Mesothelial cell of epicardium (in vitro differentiated cells): ENCODE data around the gene SORL1. TPM values are rescaled to one million over a fixed set of nuclear protein-coding genes. Genes with fewer than 3 reads are reported as not detected.

Source experiments
- DNase-seq, 2 experiments: peaks; one replicate each; pipeline ENCODE4 v3.0.0; 2021; ENCODE audit warnings: low spot score in 2 of 2; ENCODE audit not compliant: unreplicated experiment in 2 of 2
- H3K27ac Mint-ChIP-seq: 2 replicates; pipeline ENCODE4 v1.8.0; 2021; ENCODE audit warnings: mixed read lengths
- H3K27me3 Mint-ChIP-seq: 2 replicates; pipeline ENCODE4 v1.8.0; 2021; ENCODE audit warnings: low read depth, mixed read lengths
- H3K36me3 Mint-ChIP-seq: 2 replicates; pipeline ENCODE4 v1.8.0; 2021; ENCODE audit warnings: mixed read lengths
- H3K4me1 Mint-ChIP-seq: 2 replicates; pipeline ENCODE4 v1.8.0; 2021; ENCODE audit warnings: mixed read lengths
- H3K4me3 Mint-ChIP-seq: 2 replicates; pipeline ENCODE4 v1.8.0; 2021; ENCODE audit warnings: mild to moderate bottlenecking, moderate library complexity, mixed read lengths
- H3K9me3 Mint-ChIP-seq: 2 replicates; pipeline ENCODE4 v1.8.0; 2021; ENCODE audit warnings: mixed read lengths
- CTCF ChIP-seq: fragments of 200-600 bp; sonication (generic); IDR thresholded peaks from one replicate; pipeline ENCODE4 v1.5.0; 2021; ENCODE audit warnings: antibody characterized with exemption; ENCODE audit not compliant: unreplicated experiment
- total RNA-seq: library from RNA; stranded (reverse); gene quantifications from 3 replicates; pipeline ENCODE4 v1.2.1, GENCODE V29; 2021

SORL1 gene
- total RNA-seq, 1 donor from 2014 or later: 32.8 TPM

GRCh38 chr11:121466063-121466794, 14.1 kb downstream of the SORL1 start:
- Mint-ChIP-seq H3K36me3 (peaks cover 3% of the 10 kb centered on the region), H3K27me3 (no peaks in the 10 kb centered on the region), H3K27ac (peak overlapping the region; percentile 97), H3K9me3 (no peaks in the 10 kb centered on the region), H3K4me1 (peaks cover 58% of the 10 kb centered on the region), H3K4me3 (peak overlapping the region; percentile 7)
- DNase-seq: peak; percentile 68 to 83
- no peak for TF ChIP-seq CTCF

GRCh38 chr11:121467471-121467870, 15.4 kb downstream of the SORL1 start:
- Mint-ChIP-seq H3K27ac (peak overlapping the region; percentile 97), H3K4me1 (peaks cover 47% of the 10 kb centered on the region), H3K4me3 (no peak overlapping the region), H3K36me3 (peaks cover 3% of the 10 kb centered on the region), H3K9me3 (no peaks in the 10 kb centered on the region), H3K27me3 (no peaks in the 10 kb centered on the region)
- no peak for DNase-seq
- no peak for TF ChIP-seq CTCF

GRCh38 chr11:121467965-121468364, 15.9 kb downstream of the SORL1 start:
- Mint-ChIP-seq H3K36me3 (peaks cover 3% of the 10 kb centered on the region), H3K27me3 (no peaks in the 10 kb centered on the region), H3K4me3 (no peak overlapping the region), H3K4me1 (peaks cover 48% of the 10 kb centered on the region), H3K27ac (peak overlapping the region; percentile 97), H3K9me3 (no peaks in the 10 kb centered on the region)
- no peak for DNase-seq
- no peak for TF ChIP-seq CTCF

- no peaks in the 10 kb centered on the region for H3K27me3 Mint-ChIP-seq
- peaks cover 39% of the 10 kb centered on the region for H3K4me1 Mint-ChIP-seq
- no peak overlapping the region for H3K4me3 Mint-ChIP-seq
- DNase-seq: no peak
- TF ChIP-seq CTCF: no peak
- peaks cover 3% of the 10 kb centered on the region for H3K36me3 Mint-ChIP-seq
- H3K27ac Mint-ChIP-seq: no peak overlapping the region
- H3K9me3 Mint-ChIP-seq: no peaks in the 10 kb centered on the region
These were observed 17.8 kb downstream of the SORL1 start for GRCh38 chr11:121469910-121470309.

GRCh38 chr11:121471167-121471566, 19.1 kb downstream of the SORL1 start:
- peaks cover 27% of the 10 kb centered on the region for H3K4me1 Mint-ChIP-seq
- no peaks in the 10 kb centered on the region for H3K27me3 Mint-ChIP-seq
- H3K9me3 Mint-ChIP-seq: no peaks in the 10 kb centered on the region
- H3K4me3 Mint-ChIP-seq: no peak overlapping the region
- no peak overlapping the region for H3K27ac Mint-ChIP-seq
- H3K36me3 Mint-ChIP-seq: peaks cover 3% of the 10 kb centered on the region
- TF ChIP-seq CTCF: no peak
- DNase-seq: no peak

GRCh38 chr11:121472312-121472711, 20.2 kb downstream of the SORL1 start:
- no peak for DNase-seq
- Mint-ChIP-seq H3K4me1 (peaks cover 17% of the 10 kb centered on the region), H3K4me3 (no peak overlapping the region), H3K36me3 (peaks cover 3% of the 10 kb centered on the region), H3K27me3 (no peaks in the 10 kb centered on the region), H3K9me3 (no peaks in the 10 kb centered on the region), H3K27ac (no peak overlapping the region)
- TF ChIP-seq CTCF: no peak
